NCI-H69 (cell line): ENCODE data around the gene ENO2.
"Not testable (repeated sequence)": the region's sequence is repeated elsewhere in the genome, so short reads cannot be mapped to it uniquely, and the experiment has no call there.

Experiments
- DNase-seq: peaks from one replicate; lab custom pipeline; 2025; lab: John Stamatoyannopoulos, UW

The ENO2 gene

DNA sequence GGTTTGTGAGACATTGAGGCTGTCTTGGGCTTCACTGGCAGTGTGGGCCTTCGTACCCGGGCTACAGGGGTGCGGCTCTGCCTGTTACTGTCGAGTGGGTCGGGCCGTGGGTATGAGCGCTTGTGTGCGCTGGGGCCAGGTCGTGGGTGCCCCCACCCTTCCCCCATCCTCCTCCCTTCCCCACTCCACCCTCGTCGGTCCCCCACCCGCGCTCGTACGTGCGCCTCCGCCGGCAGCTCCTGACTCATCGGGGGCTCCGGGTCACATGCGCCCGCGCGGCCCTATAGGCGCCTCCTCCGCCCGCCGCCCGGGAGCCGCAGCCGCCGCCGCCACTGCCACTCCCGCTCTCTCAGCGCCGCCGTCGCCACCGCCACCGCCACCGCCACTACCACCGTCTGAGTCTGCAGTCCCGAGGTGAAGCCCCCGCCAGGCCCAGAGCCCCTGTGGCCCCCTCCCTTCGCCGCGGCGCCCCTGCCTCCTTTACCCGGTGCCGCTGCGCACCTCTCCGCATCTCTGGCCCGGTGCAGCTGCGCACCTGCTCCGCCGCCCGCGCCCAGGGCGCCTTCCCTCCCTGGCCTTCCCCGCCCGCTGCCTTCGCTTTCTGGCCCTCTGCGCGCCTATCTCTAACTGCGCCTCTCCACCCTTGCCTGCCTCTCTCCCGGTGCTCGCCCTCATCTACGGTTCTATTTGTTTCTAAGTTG lies at the start of gene ENO2:
TSS of gene ENO2 (plus strand) at position 335 of the 701 bp plus-strand sequence. CDS start 1,253 bp downstream, outside the sequence.
- peak; percentile 85 for DNase-seq

DNA sequence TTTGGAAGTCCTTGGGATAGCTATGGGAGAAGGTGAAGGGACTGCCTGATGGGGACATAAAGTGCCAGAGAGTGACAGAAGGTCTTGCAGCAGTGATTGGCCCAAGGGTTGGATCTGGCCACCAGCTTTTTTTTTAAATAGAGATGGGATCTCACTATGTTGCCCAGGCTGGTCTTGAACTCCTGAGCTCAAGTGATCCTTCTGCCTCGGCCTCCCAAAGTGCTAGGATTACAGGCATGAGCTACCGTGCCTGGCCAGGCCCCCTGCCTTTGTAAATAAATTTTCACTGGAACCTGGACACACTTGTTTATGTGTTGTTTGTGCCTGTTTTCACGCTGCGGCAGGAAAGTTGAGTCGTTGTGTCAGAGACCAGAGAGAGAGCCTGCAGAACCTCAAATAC lies 49.1 kb upstream of the ENO2 start:
- not testable (repeated sequence) for DNase-seq

DNA sequence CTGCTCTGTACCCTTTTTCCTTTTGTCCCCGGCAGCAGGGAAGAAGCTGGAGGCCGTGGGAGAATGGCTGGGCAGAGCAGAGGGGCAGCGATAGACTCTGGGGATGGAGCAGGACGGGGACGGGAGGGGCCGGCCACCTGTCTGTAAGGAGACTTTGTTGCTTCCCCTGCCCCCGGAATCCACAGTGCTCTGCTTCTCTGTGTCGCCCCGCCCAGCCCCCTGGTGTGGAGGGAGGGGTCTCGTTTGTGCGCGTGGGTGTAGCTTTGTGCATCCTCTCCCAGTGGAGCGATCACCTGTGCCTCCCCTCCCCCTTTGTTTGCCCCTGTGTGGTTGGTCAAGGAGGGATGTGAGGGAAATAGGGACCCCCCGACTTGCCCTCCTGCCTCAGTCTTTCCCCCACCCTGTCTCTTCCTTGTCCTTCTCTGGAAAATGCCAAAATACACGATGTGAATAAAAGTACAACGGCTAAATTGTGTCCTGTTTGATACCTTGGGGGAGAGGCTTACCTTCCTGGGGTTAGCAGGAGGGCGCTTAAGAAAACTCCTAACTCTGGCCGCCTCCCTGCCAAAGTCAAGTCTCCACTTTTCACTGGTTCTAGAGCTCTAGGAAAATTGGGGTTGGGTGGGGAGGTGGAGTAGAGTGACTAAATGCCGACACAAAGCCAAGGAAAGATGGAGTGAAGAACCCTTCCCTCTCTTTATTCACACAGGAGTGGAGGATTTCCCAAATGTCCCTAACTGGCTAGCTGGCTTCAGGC lies 48.0 kb upstream of the ENO2 start:
- peak; percentile 37 for DNase-seq

DNA sequence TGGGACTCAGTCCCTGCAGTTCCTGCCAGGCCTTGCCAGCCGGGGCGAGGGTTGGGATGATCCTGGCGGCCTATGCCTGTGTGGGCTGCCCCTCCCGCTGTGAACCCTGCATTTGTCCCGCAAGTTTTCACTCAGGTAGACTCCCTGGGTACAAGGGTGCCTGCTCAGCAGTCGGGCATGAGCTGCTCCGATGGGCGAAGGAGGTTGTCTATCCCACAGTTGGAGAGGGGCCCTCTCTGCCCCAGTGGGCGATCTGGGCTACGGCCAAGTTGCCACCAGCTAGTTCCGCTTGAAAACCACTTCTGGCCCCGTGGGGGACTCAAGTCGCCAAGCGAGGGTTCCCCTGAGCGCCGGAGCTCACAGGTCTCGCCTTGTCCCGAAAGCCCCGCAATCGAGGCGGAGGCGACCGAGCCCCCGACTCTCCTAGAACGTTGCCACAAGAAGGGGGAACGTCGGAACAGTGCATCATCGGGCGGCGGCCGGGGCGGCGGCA lies 47.4 kb upstream of the ENO2 start:
- DNase-seq: no peak

DNA sequence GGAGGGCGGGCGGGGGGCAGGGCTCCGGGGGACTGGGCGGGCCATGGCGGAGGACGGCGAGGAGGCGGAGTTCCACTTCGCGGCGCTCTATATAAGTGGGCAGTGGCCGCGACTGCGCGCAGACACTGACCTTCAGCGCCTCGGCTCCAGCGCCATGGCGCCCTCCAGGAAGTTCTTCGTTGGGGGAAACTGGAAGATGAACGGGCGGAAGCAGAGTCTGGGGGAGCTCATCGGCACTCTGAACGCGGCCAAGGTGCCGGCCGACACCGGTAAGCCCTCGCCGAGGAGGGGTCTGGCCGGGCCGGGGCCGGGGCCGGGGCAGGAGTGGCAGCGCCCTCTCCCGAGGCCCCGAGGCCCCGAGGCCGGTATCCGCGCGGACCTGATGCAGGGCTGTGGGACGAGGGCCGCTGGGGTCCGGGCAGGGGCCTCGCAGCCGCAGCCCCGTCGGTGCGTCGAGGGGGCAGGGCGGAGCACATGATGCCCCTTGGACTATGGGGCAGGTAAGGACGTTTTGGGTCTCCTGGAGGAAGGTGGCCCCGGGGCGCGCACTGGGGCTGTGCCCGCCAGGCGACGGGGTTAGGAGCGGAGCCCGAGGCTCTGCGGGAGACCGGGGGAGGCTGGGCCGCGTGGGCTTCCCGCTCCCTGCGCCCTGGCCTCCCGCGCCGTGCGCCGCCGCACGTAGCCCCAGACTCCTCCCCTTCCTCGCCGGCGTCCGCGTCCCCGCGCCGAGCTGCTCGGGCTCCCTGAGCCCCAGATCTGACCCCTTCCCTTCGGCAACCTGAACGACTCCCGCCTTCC lies 46.8 kb upstream of the ENO2 start, which contains the start of gene TPI1:
TSS of gene TPI1 (plus strand) at position 119 of the 798 bp plus-strand sequence. CDS start at position 155, 36 bp downstream.
- DNase-seq: peak; percentile 90

DNA sequence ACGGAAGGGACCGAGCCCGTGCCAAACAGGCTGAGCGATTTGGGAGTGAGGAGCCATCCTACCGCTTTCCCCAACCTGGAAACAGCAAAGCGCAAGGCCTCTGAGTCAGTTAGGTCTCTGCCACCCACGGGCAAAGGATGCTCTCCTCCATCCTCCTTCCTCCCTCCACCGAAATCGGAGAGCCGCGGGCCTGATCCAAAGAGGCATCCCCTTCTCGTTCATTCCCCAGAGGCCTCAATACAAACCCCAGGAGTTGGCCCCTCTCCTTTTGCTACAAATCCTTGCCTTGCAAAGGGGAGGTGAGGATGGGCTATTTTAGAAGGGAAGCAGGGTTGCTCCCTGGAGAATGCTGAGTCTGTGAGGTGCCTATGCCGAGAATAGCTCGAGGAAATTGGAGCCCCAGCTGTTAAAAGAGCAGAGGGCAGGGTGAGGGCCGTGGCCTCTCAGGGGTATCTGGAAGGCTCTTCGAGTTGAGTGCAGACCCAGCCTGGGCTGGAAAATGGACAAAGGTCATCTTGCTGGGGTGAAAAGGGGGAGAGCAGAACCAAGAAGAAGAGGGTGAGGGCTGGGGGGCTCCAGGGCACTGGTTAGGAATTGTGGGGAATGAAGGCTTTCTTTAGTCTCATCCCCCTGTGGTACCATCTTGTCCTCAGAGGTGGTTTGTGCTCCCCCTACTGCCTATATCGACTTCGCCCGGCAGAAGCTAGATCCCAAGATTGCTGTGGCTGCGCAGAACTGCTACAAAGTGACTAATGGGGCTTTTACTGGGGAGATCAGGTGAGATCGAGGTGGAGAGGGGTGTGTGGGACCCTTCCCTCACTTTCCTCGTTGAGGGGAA lies 46.0 kb upstream of the ENO2 start:
- peak; percentile 28 for DNase-seq

DNA sequence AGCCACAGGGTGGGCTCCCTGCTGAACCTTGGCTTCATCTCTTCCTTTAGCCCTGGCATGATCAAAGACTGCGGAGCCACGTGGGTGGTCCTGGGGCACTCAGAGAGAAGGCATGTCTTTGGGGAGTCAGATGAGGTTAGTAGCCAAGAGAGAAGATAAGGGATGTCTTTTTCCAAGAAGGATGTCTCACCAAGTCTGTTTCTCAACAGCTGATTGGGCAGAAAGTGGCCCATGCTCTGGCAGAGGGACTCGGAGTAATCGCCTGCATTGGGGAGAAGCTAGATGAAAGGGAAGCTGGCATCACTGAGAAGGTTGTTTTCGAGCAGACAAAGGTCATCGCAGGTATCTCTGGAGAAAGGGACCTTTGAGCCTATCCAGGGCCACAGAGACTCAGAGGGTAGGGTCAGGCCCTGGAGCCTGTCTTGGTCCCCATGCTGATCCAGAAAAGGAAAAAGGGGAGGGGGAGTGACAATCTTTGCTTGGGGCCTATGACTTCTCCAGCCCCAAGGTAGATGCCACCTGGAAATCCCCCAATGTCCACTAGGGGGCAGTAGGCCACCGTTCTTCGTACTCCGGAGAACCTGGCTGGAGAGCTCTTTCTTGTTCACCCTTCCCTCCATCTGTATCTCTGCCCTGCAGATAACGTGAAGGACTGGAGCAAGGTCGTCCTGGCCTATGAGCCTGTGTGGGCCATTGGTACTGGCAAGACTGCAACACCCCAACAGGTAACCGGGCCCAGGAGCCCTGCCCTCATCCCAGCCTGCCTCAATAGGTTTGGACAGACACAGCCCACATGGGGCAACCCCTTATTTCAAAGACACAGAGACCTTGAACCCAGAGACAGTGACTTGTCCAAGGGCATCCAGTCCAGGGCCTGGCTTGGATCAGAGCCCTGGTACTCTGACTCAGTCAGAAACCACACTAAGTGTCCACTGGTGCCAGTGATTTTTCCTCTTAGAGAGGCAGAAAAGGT lies 45.0 kb upstream of the ENO2 start:
- peak; percentile 82 for DNase-seq

DNA sequence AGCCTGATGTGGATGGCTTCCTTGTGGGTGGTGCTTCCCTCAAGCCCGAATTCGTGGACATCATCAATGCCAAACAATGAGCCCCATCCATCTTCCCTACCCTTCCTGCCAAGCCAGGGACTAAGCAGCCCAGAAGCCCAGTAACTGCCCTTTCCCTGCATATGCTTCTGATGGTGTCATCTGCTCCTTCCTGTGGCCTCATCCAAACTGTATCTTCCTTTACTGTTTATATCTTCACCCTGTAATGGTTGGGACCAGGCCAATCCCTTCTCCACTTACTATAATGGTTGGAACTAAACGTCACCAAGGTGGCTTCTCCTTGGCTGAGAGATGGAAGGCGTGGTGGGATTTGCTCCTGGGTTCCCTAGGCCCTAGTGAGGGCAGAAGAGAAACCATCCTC lies 44.1 kb upstream of the ENO2 start:
- not testable (repeated sequence) for DNase-seq

DNA sequence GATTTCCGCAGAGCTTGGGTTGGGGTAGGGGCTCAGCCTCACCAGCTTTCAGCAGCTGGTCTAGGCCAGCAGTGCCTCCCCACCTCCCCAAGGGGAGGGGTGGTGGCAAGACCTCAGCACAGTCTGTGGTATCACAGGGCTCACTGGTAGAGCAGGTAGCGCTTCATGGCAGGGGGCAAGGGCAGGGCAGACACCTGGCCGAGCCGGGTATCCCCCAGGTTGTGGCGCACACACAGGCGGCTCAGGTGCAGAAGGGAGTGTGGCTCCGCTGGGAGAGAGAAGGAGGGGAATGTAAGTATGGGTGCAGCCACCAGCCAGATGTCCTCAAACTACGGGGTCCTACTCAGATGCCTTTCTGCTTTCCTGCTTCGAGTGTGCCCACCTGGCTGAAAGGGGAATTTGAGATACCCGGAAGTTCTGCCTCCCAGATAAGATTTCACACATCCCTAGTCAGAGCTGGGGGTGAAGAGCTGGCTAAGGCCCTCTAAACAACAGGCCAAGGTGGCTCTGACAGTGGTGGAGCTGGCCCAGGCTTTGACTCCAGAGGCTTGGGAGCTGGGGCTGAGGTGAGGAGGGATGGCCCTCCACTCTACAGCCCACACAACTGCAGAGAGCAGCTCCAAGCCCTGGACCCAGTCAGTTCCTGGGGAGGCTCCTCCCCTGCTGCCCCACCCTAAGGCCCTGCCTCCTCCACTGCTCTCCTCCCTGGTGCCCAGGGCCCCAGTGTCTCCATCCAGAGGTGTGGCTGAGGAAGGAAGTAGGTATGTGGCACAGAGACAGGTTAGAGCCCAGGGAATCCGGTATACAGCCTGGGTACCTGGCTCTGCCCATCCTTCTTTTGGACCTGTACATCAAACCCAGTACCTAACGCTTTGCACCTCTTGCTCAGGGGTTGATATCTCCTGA lies 43.1 kb upstream of the ENO2 start:
- DNase-seq: peak; percentile 58

DNA sequence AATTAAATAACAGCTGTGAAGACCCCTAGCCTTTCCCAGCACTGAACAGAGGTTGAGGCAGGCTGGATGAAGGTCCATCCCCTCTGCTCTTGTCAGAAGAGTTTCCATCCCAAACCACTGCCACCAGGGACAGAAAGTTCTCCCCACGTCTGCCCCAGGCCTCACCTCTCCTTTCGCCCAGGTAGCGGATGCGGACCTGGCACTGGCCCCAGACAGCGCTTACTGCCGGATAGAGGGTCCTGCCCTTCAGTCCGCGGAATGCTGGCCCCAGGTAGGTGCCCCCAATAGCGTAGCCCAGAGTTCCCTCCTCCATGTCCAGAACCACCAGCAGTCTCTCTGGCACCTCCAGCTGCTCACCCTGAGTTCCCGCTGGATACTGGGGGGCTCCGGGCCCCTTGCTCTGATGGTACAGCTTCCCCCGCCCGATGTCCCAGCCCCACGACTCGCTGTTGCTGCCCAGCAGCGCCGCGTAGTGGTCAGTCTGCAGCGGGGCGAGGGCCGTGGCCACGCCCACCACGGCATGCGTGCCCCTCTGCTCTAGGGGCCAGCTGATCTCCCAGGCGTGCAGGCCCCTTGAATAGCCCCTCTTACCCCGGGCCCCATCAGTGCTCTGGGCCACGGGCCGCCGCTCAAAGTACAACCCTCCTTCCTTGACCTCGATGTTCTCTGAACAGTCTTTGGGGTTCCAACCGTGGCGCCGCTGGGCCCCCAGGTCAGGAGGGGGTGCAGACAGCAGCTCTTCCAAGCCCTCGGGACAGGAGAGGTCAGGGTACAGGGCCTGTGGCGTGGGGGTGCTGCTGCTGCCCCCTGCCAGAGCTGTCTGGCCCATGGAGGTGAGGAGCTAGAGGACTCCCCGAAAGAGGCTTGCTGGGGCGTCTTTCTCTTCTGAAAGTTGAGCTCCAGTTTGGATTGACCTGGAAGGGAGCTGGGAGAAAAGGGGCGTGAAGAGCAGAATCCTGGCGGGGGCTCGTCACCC lies 42.0 kb upstream of the ENO2 start:
- peak; percentile 85 for DNase-seq

DNA sequence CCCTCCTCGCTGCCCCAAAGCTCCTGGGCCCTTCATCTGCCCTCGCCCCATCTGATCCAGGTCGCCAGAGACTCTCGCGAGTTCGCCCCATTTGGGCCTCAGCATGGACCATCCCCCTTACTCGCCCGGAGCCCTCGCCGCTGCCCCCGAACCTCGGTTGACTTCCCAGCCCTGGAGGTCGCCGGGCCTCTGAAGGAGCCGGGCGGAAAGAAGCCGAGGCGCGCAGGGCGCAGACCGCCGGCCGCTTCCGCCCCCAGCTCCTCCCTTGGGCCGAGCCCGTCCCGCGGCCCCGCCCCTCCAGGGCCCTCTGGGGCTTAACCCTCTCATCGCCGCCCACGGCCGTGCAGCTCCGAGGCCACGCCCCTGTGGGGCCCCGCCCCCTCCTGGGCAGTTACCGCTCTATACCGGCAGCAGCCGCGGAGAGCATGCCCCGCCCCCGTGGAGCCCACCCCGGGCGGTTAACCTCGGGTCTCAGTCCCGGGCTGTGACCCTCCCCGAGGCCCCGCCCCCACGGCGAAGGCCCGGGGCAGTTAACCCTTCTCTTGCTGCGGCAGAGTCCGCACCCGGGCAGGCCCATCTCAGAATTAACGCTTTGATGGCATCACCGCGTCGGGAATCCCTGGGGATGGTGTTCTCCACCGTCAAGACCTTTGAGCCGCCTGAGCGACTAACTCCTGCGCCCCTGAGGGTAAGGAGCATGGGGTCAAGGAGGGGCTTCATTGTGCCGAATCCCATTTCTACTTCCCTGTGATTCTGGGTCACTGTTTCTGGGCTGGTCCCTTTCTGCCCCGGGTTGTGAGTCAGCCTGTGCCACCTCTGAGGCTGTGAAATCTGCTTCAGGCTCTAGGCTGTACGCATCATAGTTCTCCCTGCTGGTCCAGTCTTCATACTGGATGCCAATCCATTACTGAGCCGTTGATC lies 41.0 kb upstream of the ENO2 start, which contains the start of gene SPSB2:
TSS of gene SPSB2 (minus strand) at position 210 of the 921 bp plus-strand sequence. CDS start 402 bp downstream, outside the sequence.
- peak; percentile 98 for DNase-seq

DNA sequence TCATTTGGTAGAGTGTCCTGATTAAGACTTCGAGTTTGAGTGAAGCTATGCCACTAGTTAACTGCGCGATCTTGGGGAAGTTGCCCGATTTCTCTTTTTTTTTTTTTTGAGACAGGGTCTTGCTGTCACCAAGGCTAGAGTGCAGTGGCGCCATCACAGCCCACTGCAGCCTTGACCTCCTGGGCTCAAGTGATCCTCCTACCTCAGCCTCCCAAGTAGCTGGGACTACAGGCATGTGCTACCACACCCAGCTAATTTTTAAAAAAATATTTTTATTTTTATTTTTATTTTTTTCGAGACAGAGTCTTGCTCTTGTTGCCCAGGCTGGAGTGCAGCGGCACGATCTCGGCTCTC lies 40.4 kb upstream of the ENO2 start:
- DNase-seq: not testable (repeated sequence)

DNA sequence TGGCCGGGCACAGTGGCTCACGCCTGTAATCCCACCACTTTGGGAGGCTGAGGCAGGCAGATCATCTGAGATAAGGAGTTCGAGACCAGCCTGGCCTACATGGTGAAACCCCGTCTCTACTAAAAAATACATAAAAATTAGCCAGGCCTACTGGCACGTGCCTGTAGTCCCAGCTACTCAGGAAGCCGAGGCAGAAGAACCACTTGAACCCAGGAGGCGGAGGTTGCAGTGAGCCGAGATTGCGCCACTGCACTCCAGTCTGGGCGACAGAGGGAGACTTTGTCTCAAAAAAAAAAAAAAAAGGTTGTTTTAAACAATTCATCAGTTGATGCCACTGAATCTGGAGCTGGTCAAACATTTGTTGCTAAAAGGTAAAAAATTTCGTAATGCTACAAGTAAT lies 34.6 kb upstream of the ENO2 start:
- not testable (repeated sequence) for DNase-seq

DNA sequence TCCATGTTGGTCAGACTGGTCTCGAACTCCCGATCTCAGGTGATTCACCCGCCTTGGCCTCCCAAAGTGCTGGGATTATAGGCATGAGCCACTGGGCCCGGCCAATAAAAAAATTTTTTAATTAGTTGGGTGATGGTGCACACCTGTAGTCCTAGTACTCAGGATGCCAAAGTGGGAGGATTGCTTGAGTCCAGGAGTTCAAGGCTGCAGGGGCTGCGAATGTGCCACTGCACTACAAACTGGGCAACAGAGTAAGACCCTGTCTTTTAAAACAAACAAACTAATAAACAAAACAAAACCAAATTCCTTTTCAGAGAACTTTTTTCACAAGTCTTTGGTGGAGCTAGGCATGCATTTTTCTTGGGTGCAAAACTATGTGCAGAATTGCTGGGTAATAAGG lies 31.1 kb upstream of the ENO2 start:
- no peak for DNase-seq

DNA sequence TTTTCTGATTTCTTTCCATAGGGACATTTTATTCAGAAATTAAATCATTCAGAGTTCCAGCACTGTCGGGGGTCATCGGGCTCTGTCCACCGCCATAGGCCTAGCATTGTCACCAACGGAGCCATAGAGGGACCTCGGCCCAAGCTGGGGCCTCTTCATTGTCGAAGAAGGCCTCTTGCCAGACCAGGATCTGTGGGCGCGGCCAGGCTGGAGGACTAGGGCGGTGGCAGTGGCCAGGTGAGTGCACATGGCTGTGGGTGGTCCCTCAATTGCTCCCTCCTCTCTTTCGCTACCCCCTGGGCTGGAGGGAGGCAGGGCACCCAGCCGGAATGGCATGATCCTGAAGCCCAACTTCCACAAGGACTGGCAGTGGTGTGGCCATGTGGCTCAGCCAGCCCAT lies 30.7 kb upstream of the ENO2 start:
- no peak for DNase-seq

DNA sequence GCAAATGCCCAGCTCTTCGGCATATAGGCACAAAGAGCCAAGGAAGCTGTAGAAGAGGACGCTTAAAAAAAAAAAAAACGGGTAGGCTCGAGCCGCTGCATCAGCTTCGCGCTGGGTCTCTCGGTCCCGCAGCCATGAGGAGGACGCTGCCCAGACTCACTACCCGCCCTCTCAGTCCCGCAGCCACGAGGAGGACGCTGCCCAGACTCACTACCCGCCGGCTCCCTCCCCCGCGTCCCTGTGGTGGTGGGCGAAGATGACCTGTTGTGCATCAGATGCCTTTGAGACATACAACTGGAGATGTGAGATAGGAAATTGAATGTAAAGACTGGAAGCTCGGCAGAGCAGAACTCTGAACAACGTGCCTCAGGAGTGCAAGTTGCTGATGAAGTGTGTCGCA lies 29.8 kb upstream of the ENO2 start:
- no peak for DNase-seq
